ENCODE data around the gene GRM7.
A peak's percentile ranks its signal among the peaks of the same experiment; 100 is the strongest.

Gene GRM7

DNA sequence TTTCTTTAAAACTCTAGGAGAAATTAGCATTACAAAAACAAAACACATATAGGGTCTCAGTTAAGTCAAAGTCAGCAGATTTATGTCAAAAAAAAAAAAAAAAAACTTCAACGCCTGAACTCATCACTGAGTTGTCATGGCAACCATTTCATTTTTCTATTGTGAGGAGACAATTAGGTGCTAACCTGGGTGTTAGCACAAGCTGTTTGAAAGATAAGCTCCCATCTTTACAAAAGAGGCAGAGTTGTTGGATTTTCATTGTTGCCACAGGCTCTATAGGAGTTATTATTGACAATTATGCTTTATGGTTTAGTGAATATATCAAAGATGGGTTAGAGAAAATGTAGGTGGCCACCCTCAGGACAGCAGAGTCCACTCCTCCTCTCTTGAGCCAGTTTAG, 806.9 kb downstream of the GRM7 start:
- H3K27ac ChIP-seq = no peak overlapping the region
- ChIA-PET CTCF (no interaction called here), POLR2A (ENCODE audit: low non-redundant PET) (no interaction called here)
- TF ChIP-seq, protein P1, sequence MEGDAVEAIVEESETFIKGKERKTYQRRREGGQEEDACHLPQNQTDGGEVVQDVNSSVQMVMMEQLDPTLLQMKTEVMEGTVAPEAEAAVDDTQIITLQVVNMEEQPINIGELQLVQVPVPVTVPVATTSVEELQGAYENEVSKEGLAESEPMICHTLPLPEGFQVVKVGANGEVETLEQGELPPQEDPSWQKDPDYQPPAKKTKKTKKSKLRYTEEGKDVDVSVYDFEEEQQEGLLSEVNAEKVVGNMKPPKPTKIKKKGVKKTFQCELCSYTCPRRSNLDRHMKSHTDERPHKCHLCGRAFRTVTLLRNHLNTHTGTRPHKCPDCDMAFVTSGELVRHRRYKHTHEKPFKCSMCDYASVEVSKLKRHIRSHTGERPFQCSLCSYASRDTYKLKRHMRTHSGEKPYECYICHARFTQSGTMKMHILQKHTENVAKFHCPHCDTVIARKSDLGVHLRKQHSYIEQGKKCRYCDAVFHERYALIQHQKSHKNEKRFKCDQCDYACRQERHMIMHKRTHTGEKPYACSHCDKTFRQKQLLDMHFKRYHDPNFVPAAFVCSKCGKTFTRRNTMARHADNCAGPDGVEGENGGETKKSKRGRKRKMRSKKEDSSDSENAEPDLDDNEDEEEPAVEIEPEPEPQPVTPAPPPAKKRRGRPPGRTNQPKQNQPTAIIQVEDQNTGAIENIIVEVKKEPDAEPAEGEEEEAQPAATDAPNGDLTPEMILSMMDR (conservative IDR thresholded peaks at IDR 0.05; ENCODE audit: low read depth) = no peak
- DNase-seq (ENCODE audit: low spot score) = no peak

DNA sequence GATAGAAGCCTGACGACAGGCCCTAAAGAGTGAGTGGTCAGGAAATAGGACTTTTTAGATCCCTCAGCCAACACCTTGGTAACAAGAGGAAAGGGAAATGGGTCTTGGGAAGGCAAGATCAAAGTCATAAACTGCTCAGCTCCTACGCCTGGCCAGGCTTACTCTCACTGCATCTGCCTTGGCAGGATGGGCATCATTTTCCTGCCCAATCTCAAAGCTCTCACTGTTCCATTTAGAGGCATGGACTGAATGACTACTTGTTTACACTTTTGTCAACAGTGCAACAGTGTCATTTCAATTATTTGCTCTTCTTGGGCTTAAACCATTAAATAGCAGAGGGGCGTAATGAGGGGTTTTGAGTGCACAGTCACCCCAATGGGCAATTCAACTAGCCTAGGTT, 808.7 kb downstream of the GRM7 start:
- no peak for DNase-seq (ENCODE audit: low spot score)
- POLR2A ChIA-PET (ENCODE audit: low non-redundant PET) = no interaction called here
- CTCF ChIA-PET = no interaction called here
- TF ChIP-seq, protein P1 (conservative IDR thresholded peaks at IDR 0.05; ENCODE audit: low read depth) = no peak
- no peak overlapping the region for H3K27ac ChIP-seq

DNA sequence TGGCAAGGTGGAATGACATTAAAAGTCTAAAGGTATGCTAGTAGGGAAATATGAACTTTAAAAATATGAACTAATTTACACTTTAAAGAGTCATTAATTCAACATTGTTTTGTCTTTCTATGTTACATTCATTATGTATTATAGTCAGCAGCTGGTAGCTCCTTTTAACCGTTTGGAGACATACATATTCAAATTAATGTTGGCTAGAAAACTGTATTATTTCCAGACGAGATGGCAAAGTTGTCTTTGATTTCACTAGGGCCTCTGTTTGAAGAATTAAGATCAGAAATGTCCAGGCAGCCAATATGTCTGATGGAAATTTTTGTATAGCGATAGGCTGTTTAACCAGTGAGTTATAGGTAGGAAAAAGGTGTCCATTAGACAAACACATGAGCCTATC, 817.6 kb downstream of the GRM7 start:
- CTCF ChIA-PET = no interaction called here

DNA sequence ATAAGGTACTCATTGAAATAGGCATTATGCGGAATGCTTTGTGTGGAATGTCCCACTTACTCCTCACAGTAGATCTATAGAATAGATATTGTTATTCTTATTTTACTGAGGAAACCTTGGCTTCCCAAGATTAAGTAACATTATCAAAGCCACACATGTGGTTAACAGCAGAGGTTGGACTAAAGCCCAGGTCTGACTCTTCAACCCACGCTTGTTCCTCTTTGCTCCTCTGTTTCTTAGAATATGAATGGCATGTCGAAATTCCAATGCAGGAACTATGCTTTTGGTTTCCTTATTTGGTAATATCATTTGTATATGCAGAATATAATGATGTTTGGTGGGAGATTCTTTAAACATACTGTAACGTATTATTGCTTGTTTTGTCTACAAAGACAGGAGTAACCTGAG, 821.9 kb downstream of the GRM7 start:
- POLR2A ChIA-PET (ENCODE audit: low non-redundant PET) = no interaction called here
- H3K27ac ChIP-seq = no peak overlapping the region
- CTCF ChIA-PET = no interaction called here
- TF ChIP-seq, protein P1 (conservative IDR thresholded peaks at IDR 0.05; ENCODE audit: low read depth) = no peak
- peak; percentile 9 for DNase-seq (ENCODE audit: low spot score)

More for the DNA sequence above, 817.6 kb downstream of the GRM7 start:
- DNase-seq (ENCODE audit: low spot score) = no peak
- H3K27ac ChIP-seq = no peak overlapping the region
- POLR2A ChIA-PET (ENCODE audit: low non-redundant PET) = no interaction called here
- TF ChIP-seq, protein P1 (conservative IDR thresholded peaks at IDR 0.05; ENCODE audit: low read depth) = no peak

DNA sequence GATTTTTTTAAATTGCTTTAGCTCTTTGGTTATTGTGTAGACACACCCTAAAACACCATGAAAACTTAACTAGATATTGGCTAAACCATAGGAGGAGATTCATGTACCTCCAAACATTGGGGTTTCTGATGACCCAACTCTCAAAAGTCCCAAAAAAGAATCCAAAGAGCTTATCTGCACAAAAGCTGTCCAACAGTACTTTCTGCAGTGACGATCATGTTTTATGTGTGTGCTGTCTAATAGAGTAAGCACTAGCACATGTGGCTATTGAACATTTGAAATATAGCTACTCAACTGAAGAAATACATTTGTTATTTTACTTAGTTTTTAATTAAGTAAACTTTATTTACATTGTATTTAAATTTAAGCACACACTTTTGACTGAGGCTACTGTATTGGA, 822.5 kb downstream of the GRM7 start:
- CTCF ChIA-PET = no interaction called here
- DNase-seq (ENCODE audit: low spot score) = no peak
- TF ChIP-seq, protein P1 (conservative IDR thresholded peaks at IDR 0.05; ENCODE audit: low read depth) = no peak
- POLR2A ChIA-PET (ENCODE audit: low non-redundant PET) = no interaction called here
- H3K27ac ChIP-seq = no peak overlapping the region

DNA sequence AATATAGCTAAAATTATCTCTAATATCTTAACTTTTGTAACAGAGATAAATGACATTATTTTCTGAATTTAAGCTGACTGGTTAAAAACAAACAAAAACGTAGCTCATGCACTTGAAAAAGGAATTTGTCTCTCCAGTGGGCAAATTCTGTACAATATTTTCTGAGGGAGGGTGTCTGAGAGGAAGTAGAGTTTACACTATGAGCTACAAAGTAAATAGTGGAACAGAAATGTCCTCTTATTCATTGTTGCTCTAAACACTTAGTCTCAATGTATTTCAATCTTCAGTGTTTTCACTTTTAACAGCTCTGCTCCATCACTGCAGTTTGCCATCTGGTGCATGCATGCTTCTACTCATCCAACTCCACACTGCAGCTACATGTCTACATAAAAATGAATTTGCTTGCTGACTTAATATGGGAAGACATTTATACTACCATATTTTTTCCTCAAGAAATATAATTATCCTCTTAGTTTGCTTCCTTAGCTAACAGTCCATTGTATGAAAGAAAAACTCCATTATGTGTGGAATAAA, 823.3 kb downstream of the GRM7 start:
- TF ChIP-seq, protein P1 (conservative IDR thresholded peaks at IDR 0.05; ENCODE audit: low read depth) = no peak
- no peak overlapping the region for H3K27ac ChIP-seq
- ChIA-PET POLR2A (ENCODE audit: low non-redundant PET) (no interaction called here), CTCF (no interaction called here)
- DNase-seq (ENCODE audit: low spot score) = no peak

Data from RWPE1 (cell line).